SK-N-SH (cell line): ENCODE measurements around the gene FAM120C.

Experiments used
- EP300 ChIP-seq, 2 experiments: IDR thresholded peaks; 2 replicates each; pipeline versions ENCODE4 v1.4.0 to v1.6.1; 2012; ENCODE audit warnings: borderline replicate concordance in 1 of 2, low read depth in 1 of 2, low read length in 1 of 2
- EZH2phosphoT487 ChIP-seq: fragments of 200-600 bp; sonication (generic); IDR thresholded peaks from 2 replicates; pipeline ENCODE4 v1.6.1; 2017; ENCODE audit warnings: low read depth, mixed run types, mild to moderate bottlenecking, antibody characterized with exemption, moderate library complexity, borderline replicate concordance
- FOXM1 ChIP-seq: IDR thresholded peaks from 2 replicates; pipeline ENCODE4 v1.4.0; 2012; ENCODE audit warnings: low read depth, mild to moderate bottlenecking
- MEF2A ChIP-seq: IDR thresholded peaks from 2 replicates; pipeline ENCODE4 v1.4.0; 2012; ENCODE audit warnings: low read depth, borderline replicate concordance
- MXI1 ChIP-seq: IDR thresholded peaks from 2 replicates; pipeline ENCODE4 v1.6.1; 2012; ENCODE audit warnings: mild to moderate bottlenecking, low read depth, low read length, improper control_type of control experiment
- POLR2AphosphoS5 ChIP-seq: IDR thresholded peaks from 2 replicates; pipeline ENCODE4 v1.6.1; 2012; ENCODE audit warnings: low read depth, low read length
- RFX5 ChIP-seq: IDR thresholded peaks from 2 replicates; pipeline ENCODE4 v1.6.1; 2012; ENCODE audit warnings: mild to moderate bottlenecking, improper control_type of control experiment, low read length
- SIN3A ChIP-seq: IDR thresholded peaks from 2 replicates; pipeline ENCODE4 v1.6.1; 2012; ENCODE audit warnings: low read depth, mild to moderate bottlenecking, low read length, moderate library complexity, borderline replicate concordance
- SMC3 ChIP-seq: IDR thresholded peaks from 2 replicates; pipeline ENCODE4 v1.6.1; 2012; ENCODE audit warnings: low read depth, low read length, improper control_type of control experiment
- YY1 ChIP-seq: IDR thresholded peaks from 2 replicates; pipeline ENCODE4 v1.4.0; 2012; ENCODE audit warnings: low read depth, mild to moderate bottlenecking
- TF ChIP-seq, protein P1 (sequence below): fragments of 200-600 bp; sonication (generic); IDR thresholded peaks from 2 replicates; pipeline ENCODE4 v1.6.1; 2017; ENCODE audit warnings: antibody characterized with exemption, mild to moderate bottlenecking, moderate library complexity
- TF ChIP-seq, protein P2 (sequence below): IDR thresholded peaks from 2 replicates; pipeline ENCODE4 v1.6.1; 2012; ENCODE audit warnings: mild to moderate bottlenecking, low read depth, low read length, moderate library complexity
- TF ChIP-seq, protein P3 (sequence below): IDR thresholded peaks from 2 replicates; pipeline ENCODE4 v1.4.0; 2012; ENCODE audit warnings: low read depth, borderline replicate concordance

DNA sequence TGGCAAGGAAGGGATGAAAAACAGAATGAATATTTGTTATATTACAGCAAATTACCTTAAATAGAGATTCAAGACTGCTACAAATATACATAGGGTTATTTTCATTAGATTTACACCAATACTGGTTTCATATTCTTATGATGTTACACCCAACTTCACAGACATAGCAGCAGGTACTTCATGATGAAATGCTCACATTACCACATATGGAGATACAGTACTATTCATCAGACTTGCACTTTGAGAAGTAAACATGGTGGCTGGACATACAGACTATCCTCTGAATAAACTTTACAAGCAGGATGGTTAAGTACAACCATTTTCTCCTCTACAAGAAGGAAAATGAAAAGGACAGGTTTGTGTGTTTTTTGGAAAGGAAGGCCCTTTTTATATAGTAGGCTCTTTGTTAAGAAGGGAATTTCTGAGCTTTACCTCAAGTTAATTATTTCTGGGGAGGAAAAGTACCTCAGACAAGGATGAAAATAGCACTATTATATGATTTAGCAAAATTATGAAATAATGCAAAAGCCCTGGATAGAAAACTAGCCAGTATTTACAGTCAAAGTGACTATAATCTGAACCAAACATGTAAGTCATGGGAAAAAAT, 12.0 kb upstream of the FAM120C start:
- no peak for TF ChIP-seq RFX5
- TF ChIP-seq, protein P1, sequence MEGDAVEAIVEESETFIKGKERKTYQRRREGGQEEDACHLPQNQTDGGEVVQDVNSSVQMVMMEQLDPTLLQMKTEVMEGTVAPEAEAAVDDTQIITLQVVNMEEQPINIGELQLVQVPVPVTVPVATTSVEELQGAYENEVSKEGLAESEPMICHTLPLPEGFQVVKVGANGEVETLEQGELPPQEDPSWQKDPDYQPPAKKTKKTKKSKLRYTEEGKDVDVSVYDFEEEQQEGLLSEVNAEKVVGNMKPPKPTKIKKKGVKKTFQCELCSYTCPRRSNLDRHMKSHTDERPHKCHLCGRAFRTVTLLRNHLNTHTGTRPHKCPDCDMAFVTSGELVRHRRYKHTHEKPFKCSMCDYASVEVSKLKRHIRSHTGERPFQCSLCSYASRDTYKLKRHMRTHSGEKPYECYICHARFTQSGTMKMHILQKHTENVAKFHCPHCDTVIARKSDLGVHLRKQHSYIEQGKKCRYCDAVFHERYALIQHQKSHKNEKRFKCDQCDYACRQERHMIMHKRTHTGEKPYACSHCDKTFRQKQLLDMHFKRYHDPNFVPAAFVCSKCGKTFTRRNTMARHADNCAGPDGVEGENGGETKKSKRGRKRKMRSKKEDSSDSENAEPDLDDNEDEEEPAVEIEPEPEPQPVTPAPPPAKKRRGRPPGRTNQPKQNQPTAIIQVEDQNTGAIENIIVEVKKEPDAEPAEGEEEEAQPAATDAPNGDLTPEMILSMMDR: no peak
- no peak for TF ChIP-seq SIN3A
- TF ChIP-seq MXI1: no peak
- no peak for TF ChIP-seq EP300 (IDR thresholded peaks at IDR 0.05; ENCODE audit: borderline replicate concordance in 1 of 2, low read depth in 1 of 2, low read length in 1 of 2)
- TF ChIP-seq POLR2AphosphoS5: no peak
- TF ChIP-seq FOXM1: no peak
- TF ChIP-seq, protein P2, sequence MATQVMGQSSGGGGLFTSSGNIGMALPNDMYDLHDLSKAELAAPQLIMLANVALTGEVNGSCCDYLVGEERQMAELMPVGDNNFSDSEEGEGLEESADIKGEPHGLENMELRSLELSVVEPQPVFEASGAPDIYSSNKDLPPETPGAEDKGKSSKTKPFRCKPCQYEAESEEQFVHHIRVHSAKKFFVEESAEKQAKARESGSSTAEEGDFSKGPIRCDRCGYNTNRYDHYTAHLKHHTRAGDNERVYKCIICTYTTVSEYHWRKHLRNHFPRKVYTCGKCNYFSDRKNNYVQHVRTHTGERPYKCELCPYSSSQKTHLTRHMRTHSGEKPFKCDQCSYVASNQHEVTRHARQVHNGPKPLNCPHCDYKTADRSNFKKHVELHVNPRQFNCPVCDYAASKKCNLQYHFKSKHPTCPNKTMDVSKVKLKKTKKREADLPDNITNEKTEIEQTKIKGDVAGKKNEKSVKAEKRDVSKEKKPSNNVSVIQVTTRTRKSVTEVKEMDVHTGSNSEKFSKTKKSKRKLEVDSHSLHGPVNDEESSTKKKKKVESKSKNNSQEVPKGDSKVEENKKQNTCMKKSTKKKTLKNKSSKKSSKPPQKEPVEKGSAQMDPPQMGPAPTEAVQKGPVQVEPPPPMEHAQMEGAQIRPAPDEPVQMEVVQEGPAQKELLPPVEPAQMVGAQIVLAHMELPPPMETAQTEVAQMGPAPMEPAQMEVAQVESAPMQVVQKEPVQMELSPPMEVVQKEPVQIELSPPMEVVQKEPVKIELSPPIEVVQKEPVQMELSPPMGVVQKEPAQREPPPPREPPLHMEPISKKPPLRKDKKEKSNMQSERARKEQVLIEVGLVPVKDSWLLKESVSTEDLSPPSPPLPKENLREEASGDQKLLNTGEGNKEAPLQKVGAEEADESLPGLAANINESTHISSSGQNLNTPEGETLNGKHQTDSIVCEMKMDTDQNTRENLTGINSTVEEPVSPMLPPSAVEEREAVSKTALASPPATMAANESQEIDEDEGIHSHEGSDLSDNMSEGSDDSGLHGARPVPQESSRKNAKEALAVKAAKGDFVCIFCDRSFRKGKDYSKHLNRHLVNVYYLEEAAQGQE: no peak
- no peak for TF ChIP-seq EZH2phosphoT487
- no peak for TF ChIP-seq YY1
- no peak for TF ChIP-seq MEF2A
- TF ChIP-seq, protein P3, sequence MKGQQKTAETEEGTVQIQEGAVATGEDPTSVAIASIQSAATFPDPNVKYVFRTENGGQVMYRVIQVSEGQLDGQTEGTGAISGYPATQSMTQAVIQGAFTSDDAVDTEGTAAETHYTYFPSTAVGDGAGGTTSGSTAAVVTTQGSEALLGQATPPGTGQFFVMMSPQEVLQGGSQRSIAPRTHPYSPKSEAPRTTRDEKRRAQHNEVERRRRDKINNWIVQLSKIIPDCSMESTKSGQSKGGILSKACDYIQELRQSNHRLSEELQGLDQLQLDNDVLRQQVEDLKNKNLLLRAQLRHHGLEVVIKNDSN: no peak
- no peak for TF ChIP-seq SMC3
